Hepatocyte (in vitro differentiated cells): Measurements from ENCODE around the gene PPP2R5B. TPM values are rescaled to one million over a fixed set of nuclear protein-coding genes. Genes with fewer than 3 reads are reported as not detected.
A peak's percentile ranks its signal among the peaks of the same experiment; 100 is the strongest.

Experiments used
- DNase-seq: peaks from one replicate; pipeline ENCODE4 v3.0.0-alpha.2; 2016; ENCODE audit warnings: low spot score
- H2AFZ ChIP-seq: fragments of 200-600 bp; sonication (generic); 2 replicates; pipeline ENCODE4 v1.6.0; 2016; ENCODE audit warnings: antibody characterized with exemption, mild to moderate bottlenecking
- H3K27ac ChIP-seq: fragments of 200-600 bp; sonication (generic); 2 replicates; pipeline ENCODE4 v1.5.1; 2016; ENCODE audit warnings: mild to moderate bottlenecking
- H3K27me3 ChIP-seq: fragments of 200-600 bp; sonication (generic); 2 replicates; pipeline ENCODE4 v1.6.1; 2016
- H3K36me3 ChIP-seq: fragments of 200-600 bp; sonication (generic); replicated peaks from 2 replicates; pipeline ENCODE4 v1.5.1; 2016; ENCODE audit warnings: low read depth; ENCODE audit not compliant: insufficient read depth
- H3K4me1 ChIP-seq: fragments of 200-600 bp; sonication (generic); 2 replicates; pipeline ENCODE4 v1.5.1; 2016; ENCODE audit warnings: mild to moderate bottlenecking, moderate library complexity; ENCODE audit not compliant: insufficient read depth
- H3K4me2 ChIP-seq: fragments of 200-600 bp; sonication (generic); 2 replicates; pipeline ENCODE4 v1.6.0; 2016
- H3K4me3 ChIP-seq: fragments of 200-600 bp; sonication (generic); 2 replicates; pipeline ENCODE4 v1.5.1; 2016; ENCODE audit warnings: mild to moderate bottlenecking
- H3K79me2 ChIP-seq: fragments of 200-600 bp; sonication (generic); 2 replicates; pipeline ENCODE4 v1.6.0; 2017; ENCODE audit warnings: mild to moderate bottlenecking
- H3K9me2 ChIP-seq: fragments of 200-600 bp; sonication (generic); replicated peaks from 2 replicates; pipeline ENCODE4 v1.6.0; 2017; ENCODE audit warnings: mild to moderate bottlenecking; ENCODE audit not compliant: insufficient read depth
- H3K9me3 ChIP-seq: fragments of 200-600 bp; sonication (generic); 2 replicates; pipeline ENCODE4 v1.5.1; 2016; ENCODE audit warnings: low read depth, mild to moderate bottlenecking
- H4K20me1 ChIP-seq: fragments of 200-600 bp; sonication (generic); 2 replicates; pipeline ENCODE4 v1.6.0; 2016; ENCODE audit warnings: mild to moderate bottlenecking; ENCODE audit not compliant: insufficient read depth, poor library complexity, severe bottlenecking
- CTCF ChIP-seq: fragments of 200-600 bp; sonication (generic); IDR thresholded peaks from 2 replicates; pipeline ENCODE4 v1.5.1; 2016; ENCODE audit warnings: antibody characterized with exemption, mild to moderate bottlenecking; ENCODE audit not compliant: poor library complexity
- EZH2 ChIP-seq: fragments of 200-600 bp; sonication (generic); IDR thresholded peaks from 2 replicates; pipeline ENCODE4 v1.6.1; 2016; ENCODE audit warnings: antibody characterized with exemption, mild to moderate bottlenecking, borderline replicate concordance
- EZH2phosphoT487 ChIP-seq: fragments of 200-600 bp; sonication (generic); IDR thresholded peaks from one replicate; pipeline ENCODE4 v1.6.1; 2018; ENCODE audit warnings: antibody characterized with exemption, mild to moderate bottlenecking, low read depth, moderate library complexity; ENCODE audit not compliant: unreplicated experiment, severe bottlenecking
- WGBS: methylation state at CpG from one replicate; pipeline ENCODE4 v1.1.6; 2016; ENCODE audit warnings: low lambda C conversion rate; ENCODE audit errors: missing lambda C conversion rate; 5-methylcytosine and 5-hydroxymethylcytosine counted together
- polyA plus RNA-seq: library from polyadenylated mRNA; unstranded; fragments of >200 nt; fragmentation: Nextera tagmentation; extraction: Ambion mirVana; gene quantifications from 2 replicates; pipeline ENCODE4 v1.2.1, GENCODE V29; 2016
- total RNA-seq: library from RNA; depleted of rRNA; stranded (reverse); fragments of >200 nt; gene quantifications from 2 replicates; pipeline ENCODE4 v1.2.3, GENCODE V29; 2014

The PPP2R5B gene
- total and polyA plus RNA-seq, 2 experiments from 2014 or later: 16.9 to 19.5 TPM

DNA sequence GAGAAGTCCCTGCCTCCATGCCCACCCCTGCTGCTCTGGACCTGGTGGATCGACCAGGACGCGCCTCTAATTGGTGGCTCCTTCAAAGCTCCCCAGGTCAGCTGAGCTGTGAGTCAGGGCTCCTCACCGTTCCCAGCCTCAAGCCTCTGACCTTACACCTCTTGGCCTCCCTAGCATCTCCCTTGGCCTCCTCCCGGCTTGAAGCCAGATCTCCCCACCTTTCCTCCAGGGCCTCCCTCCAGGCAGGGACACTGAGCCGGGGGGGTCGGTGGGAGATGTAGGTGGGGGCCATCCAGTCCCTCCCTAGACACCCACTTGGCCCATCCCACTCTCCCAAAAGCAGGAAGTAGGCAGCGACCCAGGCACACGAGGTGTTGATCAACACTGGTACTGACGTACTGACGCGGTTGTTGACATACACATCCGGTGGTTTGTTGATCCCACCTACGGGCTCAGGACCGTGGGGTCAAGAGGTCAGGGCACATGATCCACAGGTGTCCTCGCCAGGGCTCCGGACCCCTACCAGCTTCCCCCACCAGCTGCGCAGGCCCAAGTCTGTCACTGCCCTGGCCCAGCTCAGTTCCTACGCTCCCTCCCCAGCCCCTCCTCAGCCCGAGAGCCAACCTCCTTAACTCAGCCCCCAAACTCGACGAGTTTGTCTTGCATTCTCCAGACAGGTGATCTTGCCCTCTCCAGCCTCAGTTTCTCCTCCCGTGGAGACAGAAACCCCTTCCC, 8.3 kb upstream of the PPP2R5B start:
- 8% methylated on average over 21 of the region's 23 CpGs for WGBS

GRCh38 chr11:64916775-64917662, 7.5 kb upstream of the PPP2R5B start, which contains the start of gene ATG2A:
TSS of gene ATG2A (minus strand) at chr11:64917209. CDS start at chr11:64917135, 74 bp downstream.
- peak; percentile 100 for DNase-seq
- Histone ChIP-seq H3K4me1 (peaks cover 12% of the 10 kb centered on the region), H3K27me3 (no peaks in the 10 kb centered on the region), H3K9me2 (no peaks in the 10 kb centered on the region), H3K4me2 (peak within 1 kb of the TSS; percentile 97), H4K20me1 (no peaks in the 10 kb centered on the region), H3K79me2 (peaks cover 24% of the 10 kb centered on the region), H3K27ac (peak within 1 kb of the TSS; percentile 71), H2AFZ (peak within 1 kb of the TSS; percentile 36), H3K4me3 (peak within 1 kb of the TSS; percentile 46), H3K36me3 (no peaks in the 10 kb centered on the region), H3K9me3 (no peaks in the 10 kb centered on the region)
- TF ChIP-seq EZH2 (no peak), EZH2phosphoT487 (no peak), CTCF (no peak)
- 2% methylated on average over 54 of the region's 57 CpGs for WGBS

More for the DNA sequence above, 8.3 kb upstream of the PPP2R5B start:
- H3K9me2 ChIP-seq: no peaks in the 10 kb centered on the region
- H4K20me1 ChIP-seq: no peaks in the 10 kb centered on the region
- peak overlapping the region; percentile 36 for H2AFZ ChIP-seq
- TF ChIP-seq CTCF (no peak), EZH2 (no peak), EZH2phosphoT487 (no peak)
- H3K4me2 ChIP-seq: peak overlapping the region; percentile 97
- H3K36me3 ChIP-seq: no peaks in the 10 kb centered on the region
- peak overlapping the region; percentile 46 for H3K4me3 ChIP-seq
- H3K9me3 ChIP-seq: no peaks in the 10 kb centered on the region
- peaks cover 12% of the 10 kb centered on the region for H3K4me1 ChIP-seq
- H3K27ac ChIP-seq: peak overlapping the region; percentile 71
- no peaks in the 10 kb centered on the region for H3K27me3 ChIP-seq
- H3K79me2 ChIP-seq: peaks cover 24% of the 10 kb centered on the region
- peak; percentile 54 for DNase-seq

GRCh38 chr11:64917663-64917995, 6.9 kb upstream of the PPP2R5B start:
- Histone ChIP-seq H3K27ac (peak overlapping the region; percentile 64), H3K36me3 (no peaks in the 10 kb centered on the region)
- WGBS: 1% methylated on average over 6 of the region's 6 CpGs

DNA sequence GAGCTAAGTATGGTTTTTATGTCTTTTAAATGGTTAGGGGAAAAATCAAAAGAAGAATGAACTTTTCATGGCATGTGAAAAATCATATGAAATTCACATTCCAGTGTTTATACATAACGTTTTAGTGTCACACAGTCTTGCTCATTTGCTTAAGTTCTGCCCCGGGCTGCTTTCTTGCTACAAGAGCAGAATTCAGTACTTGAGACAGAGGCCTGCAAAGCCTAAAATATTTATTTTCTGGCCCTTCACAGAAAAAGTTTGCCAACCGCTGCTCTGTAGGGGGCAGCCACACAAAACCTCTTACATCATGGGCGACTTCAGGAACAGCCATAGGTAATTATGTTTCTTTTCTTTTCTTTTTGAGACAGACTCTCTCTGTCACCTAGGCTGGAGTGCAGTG, 6.5 kb upstream of the PPP2R5B start:
- no peaks in the 10 kb centered on the region for H3K9me3 ChIP-seq
- H3K9me2 ChIP-seq: no peaks in the 10 kb centered on the region
- H3K27me3 ChIP-seq: no peaks in the 10 kb centered on the region
- H3K4me1 ChIP-seq: peaks cover 12% of the 10 kb centered on the region
- peak overlapping the region; percentile 73 for H3K4me2 ChIP-seq
- peaks cover 24% of the 10 kb centered on the region for H3K79me2 ChIP-seq
- DNase-seq: peak; percentile 67
- peak overlapping the region; percentile 64 for H3K27ac ChIP-seq
- 14% methylated on average over 4 of the region's 4 CpGs for WGBS
- TF ChIP-seq EZH2: no peak
- peak; percentile 22 for TF ChIP-seq CTCF
- no peaks in the 10 kb centered on the region for H4K20me1 ChIP-seq
- H3K4me3 ChIP-seq: peak overlapping the region; percentile 13
- H3K36me3 ChIP-seq: no peaks in the 10 kb centered on the region
- H2AFZ ChIP-seq: peak overlapping the region; percentile 21

More at GRCh38 chr11:64917663-64917995, 6.9 kb upstream of the PPP2R5B start:
- no peaks in the 10 kb centered on the region for H3K9me2 ChIP-seq
- no peaks in the 10 kb centered on the region for H3K9me3 ChIP-seq
- H3K79me2 ChIP-seq: peaks cover 24% of the 10 kb centered on the region
- no peaks in the 10 kb centered on the region for H4K20me1 ChIP-seq
- no peak for DNase-seq
- H3K4me2 ChIP-seq: peak overlapping the region; percentile 73
- no peak for TF ChIP-seq EZH2
- peaks cover 12% of the 10 kb centered on the region for H3K4me1 ChIP-seq
- H3K4me3 ChIP-seq: peak overlapping the region; percentile 13
- H3K27me3 ChIP-seq: no peaks in the 10 kb centered on the region
- H2AFZ ChIP-seq: peak overlapping the region; percentile 21
